Neural progenitor cell (in vitro differentiated cells): ENCODE results near the gene CLIC4. TPM values are rescaled to one million over a fixed set of nuclear protein-coding genes. Genes with fewer than 3 reads are reported as not detected.
A peak's percentile ranks its signal among the peaks of the same experiment; 100 is the strongest.

Experiments used
- DNase-seq: peaks from one replicate; pipeline ENCODE4 v3.0.0-alpha.2; 2016; ENCODE audit warnings: low spot score
- H2AFZ ChIP-seq: fragments of 200-600 bp; sonication (generic); replicated peaks from 2 replicates; pipeline ENCODE4 v1.6.1; 2016; ENCODE audit warnings: antibody characterized with exemption
- H3F3A ChIP-seq: fragments of 200-600 bp; sonication (generic); 2 replicates; pipeline ENCODE4 v1.6.1; 2016; ENCODE audit warnings: antibody characterized with exemption, low read depth
- H3K27ac ChIP-seq: fragments of 200-600 bp; sonication (generic); 2 replicates; pipeline ENCODE4 v1.5.1; 2016; ENCODE audit warnings: mild to moderate bottlenecking
- H3K27me3 ChIP-seq: fragments of 200-600 bp; sonication (generic); 2 replicates; pipeline ENCODE4 v1.6.1; 2016; ENCODE audit warnings: mild to moderate bottlenecking, moderate library complexity
- H3K36me3 ChIP-seq: fragments of 200-600 bp; sonication (generic); 2 replicates; pipeline ENCODE4 v1.5.1; 2016
- H3K4me1 ChIP-seq: fragments of 200-600 bp; sonication (generic); 2 replicates; pipeline ENCODE4 v1.6.1; 2016; ENCODE audit warnings: mixed run types
- H3K4me2 ChIP-seq: fragments of 200-600 bp; sonication (generic); 2 replicates; pipeline ENCODE4 v1.6.1; 2016
- H3K4me3 ChIP-seq: fragments of 200-600 bp; sonication (generic); 2 replicates; pipeline ENCODE4 v1.5.1; 2016
- H3K79me2 ChIP-seq: fragments of 200-600 bp; sonication (generic); 2 replicates; pipeline ENCODE4 v1.6.1; 2016; ENCODE audit warnings: low read depth
- H3K9ac ChIP-seq: fragments of 200-600 bp; sonication (generic); 2 replicates; pipeline ENCODE4 v1.6.1; 2016
- H3K9me3 ChIP-seq: fragments of 200-600 bp; sonication (generic); 2 replicates; pipeline ENCODE4 v1.5.1; 2016; ENCODE audit warnings: low read depth
- H4K20me1 ChIP-seq: fragments of 200-600 bp; sonication (generic); 2 replicates; pipeline ENCODE4 v1.6.1; 2016; ENCODE audit warnings: low read depth
- H3K27ac Mint-ChIP-seq: 3 replicates; pipeline ENCODE4 v1.8.0; 2021; ENCODE audit warnings: mixed read lengths
- H3K27me3 Mint-ChIP-seq: 2 replicates; pipeline ENCODE4 v1.8.0; 2022; ENCODE audit warnings: low read depth, mild to moderate bottlenecking, inconsistent platforms, moderate library complexity, mixed read lengths; ENCODE audit not compliant: insufficient read depth
- H3K36me3 Mint-ChIP-seq: 3 replicates; pipeline ENCODE4 v1.8.0; 2021; ENCODE audit warnings: mixed read lengths
- H3K4me1 Mint-ChIP-seq: 3 replicates; pipeline ENCODE4 v1.8.0; 2021; ENCODE audit warnings: mixed read lengths
- H3K4me3 Mint-ChIP-seq: 3 replicates; pipeline ENCODE4 v1.8.0; 2021; ENCODE audit warnings: mild to moderate bottlenecking, moderate library complexity, mixed read lengths
- H3K9me3 Mint-ChIP-seq: 3 replicates; pipeline ENCODE4 v1.8.0; 2020; ENCODE audit warnings: mixed read lengths
- EZH2 ChIP-seq: fragments of 200-600 bp; sonication (generic); IDR thresholded peaks from 2 replicates; pipeline ENCODE4 v1.6.1; 2017; ENCODE audit warnings: antibody characterized with exemption, mild to moderate bottlenecking, moderate library complexity
- EZH2phosphoT487 ChIP-seq: fragments of 200-600 bp; sonication (generic); IDR thresholded peaks from 2 replicates; pipeline ENCODE4 v1.6.1; 2017; ENCODE audit warnings: antibody characterized with exemption
- total RNA-seq: library from RNA; depleted of rRNA; stranded (reverse); fragments of >200 nt; gene quantifications from 2 replicates; pipeline ENCODE4 v1.2.3, GENCODE V29; 2015; ENCODE audit warnings: low replicate concordance
- TF ChIP-seq, protein P1 (sequence below): fragments of 200-600 bp; sonication (generic); IDR thresholded peaks from 2 replicates; pipeline ENCODE4 v1.5.1; 2017; ENCODE audit warnings: antibody characterized with exemption, mild to moderate bottlenecking

CLIC4 gene
- total RNA-seq, 1 donor from 2014 or later: 263 TPM

DNA sequence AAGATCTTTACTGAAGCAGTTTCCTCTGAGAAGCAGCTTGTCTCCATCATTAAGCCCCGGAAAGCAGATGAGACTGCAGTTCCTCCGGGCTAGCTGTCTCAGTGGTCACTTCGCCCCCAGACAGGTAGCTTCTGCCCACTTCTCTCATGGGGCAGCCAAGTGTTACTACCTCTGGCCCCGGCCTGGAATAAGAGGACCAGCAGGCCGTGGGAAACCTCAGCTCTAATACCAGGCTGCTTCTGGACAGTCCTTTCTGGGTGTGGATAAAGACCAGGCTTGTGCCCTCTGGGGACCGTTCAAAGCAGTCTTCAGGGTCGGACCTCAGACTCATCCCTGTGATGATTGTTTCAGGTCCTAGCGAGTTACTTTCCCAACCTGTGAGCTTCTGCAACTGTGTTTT, 130.0 kb downstream of the CLIC4 start:
- Histone ChIP-seq H3K27ac (no peak overlapping the region), H3K36me3 (no peaks in the 10 kb centered on the region), H3K9ac (no peak overlapping the region), H3K4me2 (peak overlapping the region; percentile 10), H3K4me1 (peaks cover 8% of the 10 kb centered on the region), H3K79me2 (no peaks in the 10 kb centered on the region), H3F3A (peaks cover 3% of the 10 kb centered on the region), H3K27me3 (no peaks in the 10 kb centered on the region), H3K4me3 (no peak overlapping the region), H3K9me3 (no peaks in the 10 kb centered on the region), H4K20me1 (no peaks in the 10 kb centered on the region), H2AFZ (peak overlapping the region; percentile 98)
- no peak for DNase-seq
- Mint-ChIP-seq H3K36me3 (no peaks in the 10 kb centered on the region), H3K4me1 (no peaks in the 10 kb centered on the region), H3K27me3 (peaks cover 8% of the 10 kb centered on the region), H3K27ac (no peak overlapping the region), H3K4me3 (no peak overlapping the region), H3K9me3 (no peaks in the 10 kb centered on the region)
- TF ChIP-seq EZH2phosphoT487 (no peak), EZH2 (no peak)
- TF ChIP-seq, protein P1, sequence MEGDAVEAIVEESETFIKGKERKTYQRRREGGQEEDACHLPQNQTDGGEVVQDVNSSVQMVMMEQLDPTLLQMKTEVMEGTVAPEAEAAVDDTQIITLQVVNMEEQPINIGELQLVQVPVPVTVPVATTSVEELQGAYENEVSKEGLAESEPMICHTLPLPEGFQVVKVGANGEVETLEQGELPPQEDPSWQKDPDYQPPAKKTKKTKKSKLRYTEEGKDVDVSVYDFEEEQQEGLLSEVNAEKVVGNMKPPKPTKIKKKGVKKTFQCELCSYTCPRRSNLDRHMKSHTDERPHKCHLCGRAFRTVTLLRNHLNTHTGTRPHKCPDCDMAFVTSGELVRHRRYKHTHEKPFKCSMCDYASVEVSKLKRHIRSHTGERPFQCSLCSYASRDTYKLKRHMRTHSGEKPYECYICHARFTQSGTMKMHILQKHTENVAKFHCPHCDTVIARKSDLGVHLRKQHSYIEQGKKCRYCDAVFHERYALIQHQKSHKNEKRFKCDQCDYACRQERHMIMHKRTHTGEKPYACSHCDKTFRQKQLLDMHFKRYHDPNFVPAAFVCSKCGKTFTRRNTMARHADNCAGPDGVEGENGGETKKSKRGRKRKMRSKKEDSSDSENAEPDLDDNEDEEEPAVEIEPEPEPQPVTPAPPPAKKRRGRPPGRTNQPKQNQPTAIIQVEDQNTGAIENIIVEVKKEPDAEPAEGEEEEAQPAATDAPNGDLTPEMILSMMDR: no peak

DNA sequence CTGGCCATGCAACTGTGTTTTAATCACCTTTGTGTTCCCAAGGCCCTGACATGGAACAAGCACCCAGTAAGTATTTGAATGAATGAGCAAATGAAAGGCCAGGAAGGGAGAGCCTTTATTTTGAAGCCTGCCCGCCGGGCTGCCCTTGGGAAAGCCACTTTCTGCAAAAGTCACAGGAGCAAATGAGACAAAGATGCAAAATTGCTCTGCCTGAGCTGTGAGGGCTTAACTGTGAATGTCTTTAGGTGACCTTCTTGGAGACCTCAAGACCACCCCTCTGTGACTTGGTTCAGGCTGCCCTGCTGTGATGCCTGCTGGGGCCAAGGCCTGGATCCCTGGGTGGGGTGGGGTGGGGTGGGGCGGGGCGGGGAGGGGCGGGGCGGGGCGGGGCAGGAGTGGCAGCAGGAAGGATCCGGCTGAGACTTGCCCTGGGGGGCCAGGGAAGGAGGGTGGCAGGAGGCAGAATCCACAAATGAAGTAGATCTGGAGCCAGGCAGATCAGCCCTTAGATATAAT, 130.8 kb downstream of the CLIC4 start:
- H3K9me3 ChIP-seq: no peaks in the 10 kb centered on the region
- peaks cover 5% of the 10 kb centered on the region for H3K27me3 Mint-ChIP-seq
- H2AFZ ChIP-seq: no peak overlapping the region
- H3K4me2 ChIP-seq: no peak overlapping the region
- no peaks in the 10 kb centered on the region for H3K79me2 ChIP-seq
- no peaks in the 10 kb centered on the region for H3K9me3 Mint-ChIP-seq
- peaks cover 8% of the 10 kb centered on the region for H3K4me1 ChIP-seq
- H3K36me3 ChIP-seq: no peaks in the 10 kb centered on the region
- peaks cover 3% of the 10 kb centered on the region for H3F3A ChIP-seq
- H3K4me1 Mint-ChIP-seq: no peaks in the 10 kb centered on the region
- TF ChIP-seq EZH2: no peak
- no peak for TF ChIP-seq EZH2phosphoT487
- TF ChIP-seq, protein P1: no peak
- H4K20me1 ChIP-seq: no peaks in the 10 kb centered on the region
- H3K36me3 Mint-ChIP-seq: no peaks in the 10 kb centered on the region
- H3K27ac ChIP-seq: no peak overlapping the region
- H3K9ac ChIP-seq: no peak overlapping the region
- no peaks in the 10 kb centered on the region for H3K27me3 ChIP-seq
- no peak for DNase-seq
- H3K4me3 Mint-ChIP-seq: no peak overlapping the region
- H3K27ac Mint-ChIP-seq: no peak overlapping the region
- no peak overlapping the region for H3K4me3 ChIP-seq

DNA sequence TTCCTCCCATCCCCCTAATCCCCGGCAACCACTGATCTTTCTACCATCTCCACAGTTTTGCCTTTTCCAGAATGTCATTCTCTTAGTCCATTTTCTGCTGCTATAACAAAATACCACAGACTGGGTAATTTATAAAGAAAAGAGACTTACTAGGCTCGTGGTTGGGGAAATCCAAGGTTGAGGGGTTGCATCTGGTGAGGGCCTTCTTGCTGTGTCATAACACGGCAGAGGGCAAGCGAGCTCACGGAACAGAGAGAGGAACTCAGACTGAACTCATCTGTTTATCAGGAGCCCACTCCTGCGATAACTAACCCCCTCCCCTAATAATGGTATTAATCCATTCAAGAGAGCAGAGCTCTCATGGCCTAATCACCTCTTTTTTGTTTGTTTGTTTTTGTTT, 132.8 kb downstream of the CLIC4 start:
- H3K36me3 Mint-ChIP-seq: no peaks in the 10 kb centered on the region
- H3K27me3 ChIP-seq: peaks cover 3% of the 10 kb centered on the region

More for the DNA sequence above, 132.8 kb downstream of the CLIC4 start:
- no peak for DNase-seq
- Histone ChIP-seq H3K9ac (no peak overlapping the region), H3K79me2 (no peaks in the 10 kb centered on the region), H3K27ac (no peak overlapping the region), H3K36me3 (no peaks in the 10 kb centered on the region), H3K9me3 (no peaks in the 10 kb centered on the region), H4K20me1 (no peaks in the 10 kb centered on the region), H2AFZ (no peak overlapping the region), H3K4me1 (peaks cover 8% of the 10 kb centered on the region), H3F3A (peaks cover 3% of the 10 kb centered on the region), H3K4me2 (no peak overlapping the region), H3K4me3 (no peak overlapping the region)
- no peak overlapping the region for H3K4me3 Mint-ChIP-seq
- H3K27me3 Mint-ChIP-seq: peaks cover 3% of the 10 kb centered on the region
- peaks cover 1% of the 10 kb centered on the region for H3K9me3 Mint-ChIP-seq
- no peak overlapping the region for H3K27ac Mint-ChIP-seq
- no peaks in the 10 kb centered on the region for H3K4me1 Mint-ChIP-seq
- TF ChIP-seq, protein P1: no peak
- TF ChIP-seq EZH2phosphoT487: no peak
- no peak for TF ChIP-seq EZH2
